CD4-positive, alpha-beta T cell treated with Interleukin-12 subunit alpha and Interleukin-12 subunit beta, for 1 hour (primary cell): Measurements from ENCODE around the gene AMN.

ENCODE experiments used
- DNase-seq: peaks from one replicate; pipeline ENCODE4 v3.0.0-alpha.2; 2020

AMN gene

GRCh38 chr14:102930138-102930752 is 7.8 kb downstream of the AMN start:
- DNase-seq: no peak

GRCh38 chr14:102930753-102931579 is 8.5 kb downstream of the AMN start:
- no peak for DNase-seq

GRCh38 chr14:102931580-102932285 is 9.3 kb downstream of the AMN start:
- DNase-seq: no peak

GRCh38 chr14:102932484-102933248 is 10.2 kb downstream of the AMN start:
- DNase-seq: no peak

- DNase-seq: no peak
Measured at GRCh38 chr14:102933618-102934231, 11.3 kb downstream of the AMN start.

- no peak for DNase-seq
Measured at GRCh38 chr14:102935756-102936155, 13.3 kb downstream of the AMN start.

- no peak for DNase-seq
Measured at GRCh38 chr14:102937331-102938175, 15.1 kb downstream of the AMN start.

GRCh38 chr14:102938191-102938590 is 15.7 kb downstream of the AMN start:
- DNase-seq: no peak

- no peak for DNase-seq
Measured at GRCh38 chr14:102939329-102939728, 16.9 kb downstream of the AMN start.

GRCh38 chr14:102939820-102940561 is 17.5 kb downstream of the AMN start:
- no peak for DNase-seq

- no peak for DNase-seq
Measured at GRCh38 chr14:102940729-102941362, 18.4 kb downstream of the AMN start.

- DNase-seq: no peak
Measured at GRCh38 chr14:102941419-102942011, 19.1 kb downstream of the AMN start.

GRCh38 chr14:102942069-102942468 is 19.6 kb downstream of the AMN start:
- DNase-seq: no peak

GRCh38 chr14:102943454-102943853 is 21.0 kb downstream of the AMN start:
- no peak for DNase-seq

- DNase-seq: no peak
Measured at GRCh38 chr14:102943979-102944378, 21.5 kb downstream of the AMN start.

- no peak for DNase-seq
Measured at GRCh38 chr14:102944448-102945330, 22.2 kb downstream of the AMN start.

- no peak for DNase-seq
Measured at GRCh38 chr14:102945346-102946130, 23.1 kb downstream of the AMN start.
